Stimulated activated CD4-positive, alpha-beta T cell treated with anti-CD3 and anti-CD28 coated beads, Interleukin-4, amount 100 ng/mL, for 4 hours (primary cell): ENCODE results near the gene HOXA3.

Experiments
- DNase-seq, 2 experiments: peaks; one replicate each; pipeline ENCODE4 v3.0.0-alpha.2; 2020

The HOXA3 gene

DNA sequence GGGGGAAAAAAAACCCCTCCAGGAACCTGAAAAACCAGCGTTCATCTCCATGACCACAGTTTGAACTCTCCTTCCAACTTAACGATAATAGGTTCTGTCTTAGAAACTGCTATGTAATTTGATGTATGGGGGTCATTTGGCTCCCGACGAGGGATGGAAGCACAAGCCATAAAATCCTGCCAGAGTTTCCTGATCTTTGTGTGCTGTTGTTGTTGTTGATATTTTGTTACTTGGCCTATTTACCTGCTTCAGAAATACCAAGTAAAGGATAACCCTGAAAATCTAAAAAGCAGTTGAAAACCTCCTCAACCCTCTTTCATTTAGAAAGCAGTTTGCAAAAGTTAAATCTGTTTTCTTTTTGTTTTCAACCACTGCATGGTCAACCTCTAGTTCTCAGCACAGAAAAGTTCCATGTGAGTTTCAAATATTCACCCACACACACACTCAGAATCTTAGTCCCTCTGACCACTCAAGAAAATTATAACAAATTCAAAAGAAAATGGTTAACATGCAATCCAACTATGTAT lies 40.6 kb downstream of the HOXA3 start:
- no peak for DNase-seq

DNA sequence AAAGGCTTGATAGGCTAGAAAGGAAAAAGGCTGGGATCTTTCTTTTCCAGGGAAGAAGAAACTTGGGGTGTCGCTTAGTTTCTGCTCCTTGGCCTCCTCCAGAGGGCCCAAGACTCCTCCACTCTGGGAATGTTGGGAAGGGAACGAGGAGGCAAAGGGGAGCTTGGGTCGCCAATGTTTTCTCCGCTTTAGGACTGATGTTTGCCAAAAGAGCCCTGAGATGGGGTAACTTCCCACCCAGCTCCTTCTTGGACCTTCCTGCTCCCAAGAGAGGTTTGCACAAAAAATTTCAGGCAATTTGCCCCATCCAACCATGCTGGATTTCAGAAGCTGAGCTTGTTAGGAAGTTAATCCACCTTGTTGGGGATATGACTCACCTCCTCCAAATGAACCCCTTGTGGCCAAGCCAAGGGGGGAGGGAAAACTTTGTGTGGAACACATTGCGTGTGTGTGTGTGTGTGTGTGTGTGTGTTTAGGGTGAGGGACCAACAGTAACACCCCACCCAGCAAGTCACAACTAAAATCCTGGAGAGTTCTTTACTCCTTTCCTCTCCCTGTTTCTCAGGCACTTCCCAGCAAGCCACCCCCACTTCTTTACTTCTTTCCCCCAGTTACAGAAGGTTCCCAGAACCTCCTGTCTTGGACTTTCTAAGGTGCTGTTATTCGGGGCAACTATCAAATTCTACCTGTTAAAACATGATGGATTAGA lies 41.2 kb downstream of the HOXA3 start:
- DNase-seq = no peak

DNA sequence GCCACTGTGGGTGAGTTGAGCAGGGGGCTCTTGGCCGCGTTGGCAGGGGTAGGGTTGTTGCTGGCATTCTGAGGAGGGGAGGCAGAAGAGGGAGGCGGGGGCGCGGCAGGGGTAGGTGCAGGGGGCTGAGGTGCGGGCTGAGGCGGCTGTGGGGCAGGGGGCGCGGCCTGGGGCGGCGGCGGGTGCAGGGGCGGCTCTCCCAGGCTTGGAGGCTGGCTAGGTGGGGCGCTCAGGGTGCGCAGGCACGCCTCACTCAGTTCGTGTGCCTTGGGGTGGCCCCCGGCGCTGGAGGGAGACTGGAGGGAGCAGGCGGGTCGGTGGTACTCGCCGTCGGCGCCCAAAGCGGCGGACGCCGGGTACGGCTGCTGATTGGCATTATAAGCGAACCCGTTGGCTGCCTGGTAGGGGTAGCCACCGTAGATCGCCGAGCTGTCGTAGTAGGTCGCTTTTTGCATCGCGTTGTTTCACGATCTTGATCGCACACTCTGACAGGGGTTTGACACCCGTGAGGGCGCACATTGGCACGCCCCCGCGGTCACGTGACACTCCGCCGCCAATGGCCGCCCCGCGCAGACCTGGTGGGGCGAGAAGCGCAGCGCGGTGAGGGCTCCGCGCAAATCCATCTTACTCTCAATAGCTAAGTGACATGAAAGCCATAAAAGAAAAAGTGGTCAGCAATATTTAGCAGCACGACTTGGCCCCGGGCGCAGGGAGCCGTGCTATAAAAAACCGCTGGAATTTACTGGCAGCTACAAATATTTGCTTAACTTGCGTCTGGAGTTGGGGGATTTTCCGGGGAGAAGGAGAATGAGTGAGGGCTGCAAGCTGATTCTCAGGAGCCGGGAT lies 42.0 kb downstream of the HOXA3 start:
- no peak for DNase-seq

DNA sequence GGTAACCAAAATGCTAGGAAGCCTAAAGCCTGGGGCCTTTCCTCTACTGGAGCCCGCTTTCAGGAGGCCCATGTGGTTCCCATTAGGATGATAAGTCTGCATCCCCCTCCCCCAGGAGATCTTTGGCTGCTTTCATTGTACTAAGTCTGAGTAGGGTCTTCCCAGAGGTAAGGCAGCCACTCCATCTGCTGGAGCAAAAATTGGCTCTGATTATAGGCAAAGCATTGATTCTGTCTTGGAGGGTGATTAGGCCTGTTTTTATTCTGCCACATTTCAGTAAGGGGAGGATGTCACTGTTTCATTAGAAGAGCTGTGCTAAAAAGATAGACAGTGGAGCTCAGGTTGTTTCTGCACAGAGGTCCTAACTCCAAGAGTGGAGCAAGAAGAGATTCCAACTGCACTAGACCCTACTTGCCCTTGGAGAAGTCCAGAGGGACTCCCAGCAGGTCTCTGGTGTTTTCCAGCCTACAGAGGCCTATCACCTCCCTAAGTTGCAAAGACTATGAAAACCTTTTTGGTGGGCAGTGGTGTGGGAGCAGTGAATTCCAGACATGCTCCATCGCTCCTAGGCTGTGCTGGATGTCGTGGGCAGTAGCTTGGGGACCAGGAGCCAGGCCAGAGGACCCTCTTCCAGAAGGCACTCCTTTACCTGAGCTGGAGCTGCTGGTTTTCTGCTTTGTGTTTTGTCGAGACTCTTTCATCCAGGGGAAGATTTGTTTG lies 42.8 kb downstream of the HOXA3 start:
- DNase-seq = no peak

DNA sequence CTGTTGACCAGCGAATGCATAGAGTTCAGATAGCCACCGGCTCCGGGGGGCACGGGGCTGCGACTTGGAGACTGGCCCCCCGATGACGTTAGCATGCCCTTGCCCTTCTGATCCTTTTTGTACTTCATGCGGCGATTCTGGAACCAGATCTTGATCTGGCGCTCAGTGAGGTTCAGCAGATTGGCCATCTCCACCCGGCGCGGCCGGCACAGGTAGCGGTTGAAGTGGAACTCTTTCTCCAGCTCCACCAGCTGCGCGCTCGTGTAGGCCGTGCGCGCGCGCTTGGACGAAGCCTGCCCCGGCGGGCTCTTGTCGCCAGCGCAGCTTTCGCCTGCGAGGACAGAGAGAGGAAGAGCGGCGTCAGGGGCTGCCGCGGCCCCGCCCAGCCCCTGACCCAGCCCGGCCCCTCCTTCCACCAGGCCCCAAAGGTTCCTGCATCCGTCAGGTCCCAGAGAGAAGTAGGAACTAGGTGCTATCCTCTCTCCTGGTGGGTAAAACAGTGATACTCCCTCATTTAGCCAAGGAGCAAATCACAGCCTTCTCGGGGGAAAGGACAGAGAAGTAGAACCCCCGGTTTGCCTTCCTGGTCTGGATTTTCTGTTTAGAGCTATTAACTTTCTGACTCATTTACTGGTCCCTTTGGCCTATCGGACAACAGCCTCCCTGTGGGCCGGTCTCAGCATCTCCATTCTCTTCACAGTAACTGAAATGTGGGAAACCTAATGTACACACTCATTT lies 43.8 kb downstream of the HOXA3 start:
- no peak for DNase-seq

DNA sequence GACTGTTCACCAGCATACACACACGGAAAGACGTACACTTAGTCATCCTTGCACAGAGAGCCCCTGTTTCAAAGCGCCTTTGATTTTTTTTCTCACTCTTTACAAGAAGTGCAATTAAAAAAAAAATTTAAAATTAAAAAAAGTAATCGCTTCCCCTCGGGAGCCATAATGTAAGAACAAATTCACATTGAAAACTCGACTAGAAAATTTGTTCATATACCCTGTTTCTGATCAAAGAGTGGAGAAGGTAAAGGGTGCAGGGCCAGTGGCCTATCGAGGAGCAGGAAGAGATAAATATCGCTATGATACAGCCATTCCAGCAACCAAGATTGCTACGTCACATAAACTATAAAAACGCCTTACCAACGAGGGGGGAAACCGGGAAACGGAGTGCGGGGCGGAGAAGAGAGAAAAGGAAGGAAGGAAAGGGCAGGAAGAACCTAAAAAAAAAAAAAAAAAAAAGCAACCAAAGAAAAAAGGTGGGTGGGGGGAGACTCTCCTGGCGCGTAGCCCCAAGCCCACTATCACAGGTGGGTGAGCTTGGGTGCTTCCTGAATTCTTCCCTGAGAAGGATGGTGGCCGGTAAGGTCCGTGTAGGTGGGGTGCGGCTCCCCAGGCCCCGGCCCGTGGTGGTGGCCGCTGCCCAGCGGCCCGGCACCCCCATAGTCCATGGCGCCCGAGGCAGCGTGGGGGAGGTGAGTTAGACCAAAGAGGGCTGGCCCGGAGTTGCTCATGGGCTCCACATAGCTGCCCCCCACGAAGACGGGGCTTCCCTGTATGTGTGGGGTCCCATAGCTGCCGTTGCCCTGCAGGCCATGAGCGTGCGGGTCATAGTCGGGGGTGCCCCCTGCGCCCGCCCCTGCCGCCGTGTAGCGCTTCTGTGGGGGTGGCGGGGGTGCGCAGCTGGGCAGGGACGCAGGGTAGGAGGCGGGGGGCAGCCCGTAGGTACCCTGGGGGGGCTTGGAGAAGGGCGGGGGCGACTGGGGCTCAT lies 44.7 kb downstream of the HOXA3 start:
- no peak for DNase-seq

DNA sequence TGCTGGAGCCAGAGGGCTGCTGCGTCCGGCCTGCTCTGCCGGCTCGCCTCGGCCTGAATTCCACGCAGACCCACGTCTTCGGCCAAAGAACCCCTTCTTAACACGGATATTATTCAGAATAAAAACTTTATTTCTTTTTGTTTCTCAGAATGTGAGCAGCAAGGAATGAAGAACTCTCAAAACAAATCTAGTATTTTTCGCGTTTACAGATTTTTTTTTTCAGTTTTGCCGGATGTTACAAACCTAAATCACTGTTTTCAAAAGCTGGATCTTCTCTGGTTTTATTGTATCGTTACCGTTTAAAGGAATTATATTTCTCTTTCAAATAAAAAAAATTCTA lies 45.5 kb downstream of the HOXA3 start:
- DNase-seq = no peak

DNA sequence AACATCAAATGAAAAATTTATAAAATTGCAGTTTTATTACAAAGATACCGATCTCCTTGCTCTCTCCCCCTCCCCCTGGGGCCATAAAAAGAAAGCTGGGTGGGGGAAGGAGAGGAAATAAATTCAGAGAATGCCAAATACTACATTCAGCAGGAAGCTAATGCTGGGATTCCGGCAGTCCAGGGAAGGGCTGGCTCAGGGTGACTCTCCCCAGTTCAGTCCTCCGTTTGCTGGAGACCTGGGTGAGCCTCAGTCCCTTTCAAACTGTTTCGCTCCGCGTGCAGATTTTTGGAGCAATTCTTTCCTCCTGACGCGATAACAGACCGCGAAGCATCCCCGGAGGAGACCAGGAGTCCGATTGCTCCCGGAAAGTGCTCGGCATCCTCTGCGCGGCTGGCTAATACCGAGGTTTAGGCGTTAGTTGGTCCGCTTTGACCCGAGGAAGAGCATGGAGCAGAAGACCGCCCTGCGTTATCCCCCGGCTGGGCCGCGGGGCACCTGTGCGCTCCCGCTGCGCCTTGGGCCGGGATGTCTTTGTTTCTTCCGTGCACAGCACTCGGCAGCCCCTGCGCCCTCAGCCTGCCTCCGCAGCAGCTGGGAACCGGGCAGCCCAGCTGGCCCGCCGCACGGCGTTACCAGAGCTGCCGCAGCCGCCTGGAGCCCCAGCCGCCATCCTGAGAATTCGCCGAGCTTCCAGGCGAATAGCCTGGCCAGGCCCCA lies 46.0 kb downstream of the HOXA3 start:
- no peak for DNase-seq

DNA sequence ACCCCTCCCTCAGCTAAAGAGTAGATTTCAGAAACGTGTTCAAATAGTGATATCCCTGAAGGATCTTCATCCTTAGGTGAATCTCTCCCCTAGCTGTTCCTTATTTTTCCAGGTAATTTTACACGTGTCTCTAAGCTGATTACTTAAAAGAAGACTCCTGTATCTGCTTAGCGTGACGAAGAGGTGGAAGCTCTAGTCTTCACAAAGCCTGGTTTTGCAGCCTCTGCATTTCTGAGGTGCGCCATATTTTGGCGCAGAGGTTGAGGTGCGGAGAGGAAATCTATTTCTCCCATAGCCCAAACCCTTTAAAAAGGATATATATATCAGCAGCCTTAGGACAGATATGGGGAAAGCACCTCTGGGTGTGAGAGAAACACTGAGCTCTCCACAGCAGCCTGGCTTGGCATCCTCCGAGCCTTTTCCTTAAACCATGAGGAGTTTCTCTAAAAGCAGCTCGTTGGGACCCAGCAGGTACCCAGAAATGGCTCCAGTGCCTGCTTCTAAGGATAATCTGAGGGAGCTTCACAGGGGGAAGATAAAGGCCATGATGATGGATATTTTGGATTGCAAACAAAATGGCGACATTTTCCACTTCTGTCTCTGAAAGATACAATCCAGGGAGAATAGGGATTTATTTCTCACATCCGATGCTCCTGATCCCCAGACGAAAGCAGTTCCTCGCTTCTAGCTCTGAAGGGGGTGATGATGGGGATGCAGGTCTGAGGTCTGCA lies 46.9 kb downstream of the HOXA3 start:
- no peak for DNase-seq

DNA sequence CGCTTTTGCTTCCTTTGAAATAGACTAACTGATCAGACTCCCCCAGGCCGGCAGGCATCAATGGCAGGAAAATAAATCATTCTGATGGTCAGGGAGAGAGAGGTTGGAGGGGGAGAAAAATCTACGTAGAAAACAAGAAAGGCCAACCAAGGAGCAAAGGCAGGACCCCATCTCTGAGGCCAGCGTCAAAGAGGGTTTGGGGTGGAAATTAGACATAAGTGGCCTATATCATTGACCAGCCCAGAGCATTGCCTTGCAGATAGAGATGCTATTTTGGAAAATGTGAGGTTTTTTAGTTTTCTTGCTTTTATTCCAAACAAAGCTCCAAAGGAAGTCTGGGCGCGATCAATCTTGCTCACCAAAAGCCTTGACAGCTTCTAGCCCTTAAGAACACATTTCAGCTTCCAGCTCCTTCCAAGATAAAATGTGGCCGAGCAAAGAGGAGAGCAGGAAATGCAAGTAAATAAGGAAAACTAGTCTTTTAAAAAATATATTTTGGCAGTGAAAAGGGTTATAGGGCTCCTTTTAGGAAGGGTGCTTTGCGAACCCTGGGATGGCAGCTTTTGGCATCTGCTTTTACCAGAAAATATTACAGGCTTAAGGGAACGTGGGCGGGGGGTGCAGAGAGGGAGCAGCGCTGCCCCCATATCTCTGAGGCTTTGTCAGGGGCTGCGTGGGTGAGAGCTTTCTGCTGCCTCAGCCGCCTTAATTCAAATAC lies 47.9 kb downstream of the HOXA3 start:
- no peak for DNase-seq

DNA sequence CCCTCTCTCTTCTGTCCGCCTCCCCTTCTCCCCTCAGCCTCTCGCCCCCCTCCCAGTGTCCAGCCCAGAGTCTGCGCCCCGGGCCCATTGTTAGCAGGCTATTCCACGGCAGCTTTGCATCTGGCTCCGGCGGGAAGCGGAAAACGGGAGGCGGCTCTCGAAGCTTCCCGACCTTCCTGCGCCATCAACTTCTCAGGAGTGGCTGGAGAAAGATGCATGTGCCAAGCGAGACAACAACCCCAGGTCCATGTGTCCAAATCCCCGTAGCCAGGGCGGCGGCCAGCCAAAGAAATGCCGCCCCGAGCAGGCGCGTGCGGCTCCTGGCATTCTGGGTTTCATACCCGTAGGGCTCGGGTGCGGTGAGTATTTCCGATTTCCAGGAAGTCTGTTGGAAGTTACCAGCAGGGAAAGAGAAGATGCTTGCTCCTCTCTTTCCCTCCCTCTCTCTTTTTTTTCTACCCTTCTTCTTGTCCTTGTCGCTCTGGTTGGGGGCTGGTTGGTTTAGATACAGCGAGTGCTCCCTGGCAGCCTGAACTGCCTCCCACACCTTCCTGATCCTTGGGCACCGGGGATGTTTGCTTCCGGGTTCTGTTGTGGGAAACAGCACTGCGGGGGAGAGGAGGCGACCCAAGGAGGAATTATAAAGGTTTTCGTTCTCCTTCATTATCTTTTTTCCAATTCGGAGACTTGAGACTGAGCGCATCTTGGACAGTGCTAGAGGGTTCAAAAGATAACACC lies 48.7 kb downstream of the HOXA3 start:
- no peak for DNase-seq

DNA sequence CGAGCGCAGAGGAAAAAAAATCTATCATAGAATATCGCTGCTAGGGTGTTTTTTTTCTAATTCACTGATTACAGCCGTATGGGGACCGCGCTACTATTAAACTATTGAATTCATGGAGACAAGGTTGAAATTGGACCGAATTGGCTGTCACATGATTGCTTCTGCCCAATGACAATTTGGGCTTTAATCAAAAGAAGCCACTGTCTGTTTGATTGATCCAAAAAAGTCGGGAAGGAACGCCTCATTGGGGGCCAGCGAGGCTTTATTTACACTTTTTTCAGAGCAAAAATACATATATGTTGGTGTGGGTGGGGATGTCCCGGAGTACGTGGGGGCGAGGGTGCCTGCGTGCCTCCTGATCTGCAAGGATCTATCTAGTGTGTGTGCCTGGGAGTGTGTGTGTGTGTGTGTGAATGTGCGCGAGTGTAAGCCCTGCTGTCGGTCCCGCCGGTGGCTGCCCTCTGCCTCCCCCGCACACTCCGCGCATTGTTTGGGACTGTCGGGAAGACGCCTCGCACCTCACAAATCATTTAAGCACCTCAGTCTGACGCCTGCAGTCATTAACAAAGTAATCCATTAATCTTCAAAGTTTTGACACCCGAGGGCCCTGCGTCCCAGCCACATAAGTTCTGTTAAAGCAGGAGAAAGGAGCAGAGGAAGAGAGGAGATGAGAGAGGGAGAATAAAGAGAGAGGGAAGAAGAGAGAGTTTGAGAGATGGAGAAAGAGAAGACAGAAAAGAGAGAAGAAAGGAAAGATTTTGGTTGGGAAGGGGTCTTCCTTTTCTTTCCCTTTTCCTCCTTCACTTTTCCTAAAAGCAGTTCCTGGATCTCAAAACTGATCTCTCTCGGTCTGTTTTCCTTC lies 49.6 kb downstream of the HOXA3 start, which contains the start of gene HOXA2:
Gene HOXA2, minus strand, starts transcription at position 103 of the 862 bp plus-strand sequence. CDS start 183 bp downstream, outside the sequence.
- DNase-seq = no peak

DNA sequence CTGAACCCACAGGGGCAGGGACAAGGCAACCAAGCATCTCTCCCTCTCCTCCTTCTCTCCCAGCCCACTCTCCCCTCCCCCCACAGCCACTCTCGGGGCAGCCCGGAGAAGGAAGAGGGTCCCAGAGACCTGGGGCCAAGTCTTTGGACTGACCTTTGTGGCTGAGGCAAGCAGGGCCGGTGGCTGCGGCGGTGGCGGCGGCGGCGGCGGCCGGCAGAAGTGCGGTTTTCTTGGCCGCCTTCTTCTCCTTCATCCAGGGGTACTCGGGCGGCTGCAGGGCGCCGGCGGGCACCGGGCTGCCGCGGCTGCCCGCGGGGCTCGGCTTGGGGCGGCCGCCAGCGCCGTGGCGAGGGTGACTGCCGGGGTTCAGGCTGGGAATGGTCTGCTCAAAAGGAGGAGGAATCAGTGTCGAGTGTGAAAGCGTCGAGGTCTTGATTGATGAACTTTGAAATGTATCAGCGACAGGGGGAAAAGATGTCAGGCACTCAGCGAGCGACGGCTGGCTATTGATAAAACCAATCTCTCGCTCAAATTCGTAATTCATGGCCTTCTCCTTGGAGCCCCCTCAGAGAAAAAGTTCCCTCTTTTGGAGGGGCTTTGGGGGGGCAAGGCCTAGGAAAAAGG lies 50.3 kb downstream of the HOXA3 start:
- DNase-seq = no peak

DNA sequence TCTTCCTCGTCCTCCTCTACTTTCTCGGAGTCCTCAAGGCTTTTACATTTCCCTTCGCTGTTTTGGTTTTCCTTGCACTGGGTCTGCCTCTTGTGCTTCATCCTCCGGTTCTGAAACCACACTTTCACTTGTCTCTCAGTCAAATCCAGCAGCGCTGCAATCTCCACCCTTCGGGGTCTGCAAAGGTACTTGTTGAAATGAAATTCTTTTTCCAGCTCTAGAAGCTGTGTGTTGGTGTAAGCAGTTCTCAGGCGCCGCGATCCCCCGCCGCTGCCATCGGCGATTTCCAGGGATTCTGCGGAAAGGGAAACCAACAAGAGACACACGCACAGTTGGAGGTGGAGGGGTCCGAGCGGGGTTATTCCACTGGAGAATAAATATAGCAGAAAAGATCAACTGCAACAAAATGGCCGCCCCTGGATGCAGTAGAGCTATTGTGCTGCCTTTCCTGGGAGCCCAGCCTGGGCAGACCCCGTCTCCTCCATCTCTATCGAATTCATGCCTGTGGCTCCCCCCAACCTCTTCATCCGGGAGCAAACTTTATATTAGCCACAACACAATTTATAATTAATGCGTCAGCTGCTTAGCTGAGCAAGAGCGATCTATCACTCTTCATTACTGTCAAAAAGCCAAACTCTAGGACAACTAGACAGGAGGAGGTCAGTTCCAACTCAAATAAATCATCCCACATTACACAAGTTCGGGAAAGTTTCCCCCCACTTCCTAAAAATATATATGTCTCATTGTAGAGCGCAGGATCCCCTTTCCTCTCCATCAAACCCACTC lies 51.0 kb downstream of the HOXA3 start:
- DNase-seq = no peak

DNA sequence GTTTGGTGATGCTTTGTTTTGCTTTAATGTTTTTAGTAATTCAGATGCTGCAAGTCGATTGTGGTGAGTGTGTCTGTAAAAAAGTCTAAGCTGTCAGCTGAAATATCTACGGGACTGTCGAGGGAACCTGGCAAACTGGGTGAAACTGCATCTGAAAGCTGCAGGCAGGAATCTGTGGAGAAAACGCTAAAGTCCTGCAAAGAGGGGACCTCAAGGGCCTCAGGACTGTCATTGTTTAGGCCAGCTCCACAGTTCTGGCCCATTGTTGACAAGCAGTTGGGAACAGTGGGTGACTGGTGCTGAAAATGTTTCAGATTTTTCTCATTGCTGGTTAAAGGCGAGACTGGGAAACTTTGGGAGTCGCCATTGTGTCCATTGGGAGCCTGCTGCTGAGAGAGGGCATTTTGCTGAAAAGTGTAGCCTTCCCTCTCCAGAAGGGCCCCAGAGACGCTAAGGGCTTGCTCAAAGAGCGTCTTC lies 51.7 kb downstream of the HOXA3 start:
- DNase-seq = no peak
